HUES6 (cell line): ENCODE results near the gene ST3GAL4.

Experiments
- H3K27ac ChIP-seq: 2 replicates; pipeline ENCODE4 v1.7.0; 2013; ENCODE audit warnings: low read depth, mild to moderate bottlenecking, low read length, inconsistent platforms
- H3K27me3 ChIP-seq: 2 replicates; pipeline ENCODE4 v1.6.1; 2013; ENCODE audit warnings: low read length; ENCODE audit not compliant: control insufficient read depth, insufficient read depth
- H3K36me3 ChIP-seq: 2 replicates; pipeline ENCODE4 v1.6.1; 2013; ENCODE audit warnings: low read length; ENCODE audit not compliant: control insufficient read depth, insufficient read depth
- H3K4me1 ChIP-seq: 2 replicates; pipeline ENCODE4 v1.6.1; 2013; ENCODE audit warnings: low read length; ENCODE audit not compliant: control insufficient read depth, insufficient read depth
- H3K4me3 ChIP-seq: 2 replicates; pipeline ENCODE4 v1.5.1; 2013; ENCODE audit warnings: low read depth, low read length
- H3K9ac ChIP-seq: one replicate; pipeline ENCODE4 v1.6.1; 2013; ENCODE audit warnings: mild to moderate bottlenecking, low read length
- H3K9me3 ChIP-seq: 2 replicates; pipeline ENCODE4 v1.6.1; 2013; ENCODE audit warnings: low read depth, low read length; ENCODE audit not compliant: control insufficient read depth, insufficient read depth

ST3GAL4 gene

DNA sequence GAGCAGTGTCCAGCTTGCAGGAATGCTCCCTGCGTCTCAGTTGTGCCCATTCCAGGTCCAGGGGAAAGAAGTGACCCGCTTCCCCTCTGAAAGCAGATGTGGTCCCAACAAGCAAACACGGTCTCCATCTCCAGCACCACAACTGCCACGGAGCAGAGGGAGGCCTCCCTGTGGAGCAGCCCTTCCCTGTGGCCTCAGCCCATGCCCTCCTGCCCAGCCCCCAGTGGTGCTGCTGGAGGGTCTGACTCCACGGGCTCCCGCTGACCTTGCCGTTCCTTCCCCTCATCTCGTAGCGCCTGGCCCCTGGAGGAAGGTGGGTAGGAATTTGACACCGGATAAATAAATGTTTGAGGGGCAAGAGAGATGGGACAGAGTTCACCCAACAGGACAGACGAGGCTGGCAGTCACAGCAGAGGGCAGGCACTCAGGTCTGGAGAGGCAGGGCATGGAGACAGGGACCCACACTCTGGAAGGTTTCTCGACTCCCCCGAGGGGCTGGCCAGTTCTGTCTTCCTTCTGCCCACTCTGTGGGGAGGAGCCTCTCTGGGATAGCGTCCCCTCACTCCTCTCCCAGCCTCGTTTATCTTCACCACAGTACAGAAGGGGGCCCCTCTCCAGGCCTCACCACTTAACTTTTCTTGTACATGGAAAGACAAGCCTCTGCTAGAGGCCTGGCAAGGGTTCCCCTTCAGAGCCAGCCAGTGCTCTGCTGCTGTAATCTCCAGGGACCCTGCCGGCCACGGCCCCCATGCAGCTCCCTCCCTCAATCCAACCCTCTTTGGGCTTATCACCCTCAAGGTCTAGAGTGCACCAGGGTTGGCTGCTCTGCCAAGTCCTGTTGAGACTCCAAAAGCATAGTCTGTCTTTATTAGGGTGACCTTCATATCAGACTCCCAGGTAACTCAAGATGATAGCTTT is 7.5 kb upstream of the ST3GAL4 start:
- H3K36me3 ChIP-seq, result peaks cover 29% of the 10 kb centered on the region
- H3K9ac ChIP-seq, result no peak overlapping the region
- no peaks in the 10 kb centered on the region for H3K27me3 ChIP-seq
- H3K4me1 ChIP-seq, result peaks cover 43% of the 10 kb centered on the region
- H3K4me3 ChIP-seq, result no peak overlapping the region
- H3K27ac ChIP-seq, result no peak overlapping the region
- no peaks in the 10 kb centered on the region for H3K9me3 ChIP-seq

DNA sequence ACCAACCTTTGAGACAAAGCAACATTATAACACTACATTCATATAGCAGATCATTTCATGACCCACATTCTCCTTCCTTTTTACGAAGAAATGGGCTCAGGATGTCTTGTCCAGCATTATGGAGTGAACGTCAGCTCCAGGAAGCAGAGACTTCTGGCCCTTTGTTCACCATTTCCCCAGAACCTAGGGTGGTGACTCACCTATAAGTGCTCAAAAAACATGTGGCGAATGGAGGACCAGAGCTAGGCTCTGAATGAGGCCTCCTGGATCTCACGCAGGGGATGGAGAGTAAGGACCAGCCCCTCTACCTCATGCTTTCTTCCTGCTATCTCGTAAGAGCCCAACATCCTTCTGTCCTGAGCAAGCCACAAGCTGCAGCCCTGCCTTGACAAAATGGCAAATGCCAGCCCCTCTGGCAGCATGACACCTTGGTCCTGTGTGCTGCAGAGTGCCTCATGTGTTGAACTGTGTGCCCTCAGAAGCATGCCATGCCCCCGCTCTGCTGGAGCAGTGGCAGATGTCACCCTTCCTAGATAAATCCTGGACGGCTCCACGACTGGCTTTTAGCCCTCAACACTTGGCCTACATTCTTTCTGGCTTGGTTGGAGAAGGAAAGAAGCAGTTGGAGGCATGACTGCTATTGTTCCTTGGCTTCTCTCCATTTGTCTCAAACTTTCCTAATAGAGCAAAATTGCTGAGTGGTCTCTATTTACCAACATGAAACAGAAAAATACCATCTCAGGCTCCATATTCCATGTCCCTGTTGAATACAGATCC is 6.5 kb upstream of the ST3GAL4 start:
- no peak overlapping the region for H3K27ac ChIP-seq
- H3K9me3 ChIP-seq, result no peaks in the 10 kb centered on the region
- peaks cover 53% of the 10 kb centered on the region for H3K4me1 ChIP-seq
- H3K27me3 ChIP-seq, result no peaks in the 10 kb centered on the region
- H3K4me3 ChIP-seq, result no peak overlapping the region
- peaks cover 20% of the 10 kb centered on the region for H3K36me3 ChIP-seq
- no peak overlapping the region for H3K9ac ChIP-seq

DNA sequence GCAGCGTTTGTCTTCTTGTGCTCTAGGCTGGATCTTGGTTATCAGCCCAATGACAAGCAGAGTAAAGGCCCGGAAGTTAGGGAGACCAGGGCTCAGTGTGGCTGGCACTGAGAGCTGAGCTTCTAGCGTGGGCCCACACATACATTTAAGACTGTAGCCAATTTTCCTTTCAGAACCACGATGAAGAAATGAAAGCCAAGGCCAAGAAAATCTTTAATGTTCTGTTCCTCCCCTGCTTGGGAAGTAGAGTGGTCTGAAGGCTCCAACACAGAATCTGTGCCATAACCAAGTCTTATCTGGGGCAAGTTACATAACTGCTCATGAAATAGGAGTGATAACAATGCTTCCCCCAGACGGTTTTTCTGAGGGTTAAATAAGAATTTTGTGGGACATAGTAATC is 4.7 kb upstream of the ST3GAL4 start:
- Histone ChIP-seq H3K27ac (no peak overlapping the region), H3K4me3 (no peak overlapping the region)

DNA sequence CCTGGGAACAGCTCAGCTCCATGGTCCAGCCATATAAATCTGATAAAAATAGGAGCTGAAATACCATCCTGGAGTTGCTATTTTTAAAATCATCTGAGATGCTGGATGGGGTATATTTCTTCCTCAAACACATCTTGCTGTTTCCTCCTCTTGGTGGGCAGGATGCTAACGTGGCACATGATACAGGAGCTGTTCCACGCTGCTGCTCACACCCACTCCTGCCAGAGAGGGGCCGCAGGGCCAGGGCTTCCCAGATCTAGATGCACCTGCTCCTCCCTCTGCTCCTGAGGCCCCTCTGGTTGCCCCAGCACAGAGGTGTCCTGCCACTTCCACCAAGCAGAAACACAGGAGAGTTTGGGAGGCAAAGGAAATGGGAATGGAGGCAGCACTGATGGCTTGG is 3.3 kb upstream of the ST3GAL4 start:
- Histone ChIP-seq H3K27ac (no peak overlapping the region), H3K4me3 (no peak overlapping the region), H3K9ac (no peak overlapping the region), H3K36me3 (peaks cover 9% of the 10 kb centered on the region), H3K4me1 (peaks cover 45% of the 10 kb centered on the region), H3K9me3 (no peaks in the 10 kb centered on the region), H3K27me3 (no peaks in the 10 kb centered on the region)

More for the DNA sequence above, 4.7 kb upstream of the ST3GAL4 start:
- H3K9ac ChIP-seq, result no peak overlapping the region
- peaks cover 44% of the 10 kb centered on the region for H3K4me1 ChIP-seq
- no peaks in the 10 kb centered on the region for H3K27me3 ChIP-seq
- H3K9me3 ChIP-seq, result no peaks in the 10 kb centered on the region
- peaks cover 9% of the 10 kb centered on the region for H3K36me3 ChIP-seq

DNA sequence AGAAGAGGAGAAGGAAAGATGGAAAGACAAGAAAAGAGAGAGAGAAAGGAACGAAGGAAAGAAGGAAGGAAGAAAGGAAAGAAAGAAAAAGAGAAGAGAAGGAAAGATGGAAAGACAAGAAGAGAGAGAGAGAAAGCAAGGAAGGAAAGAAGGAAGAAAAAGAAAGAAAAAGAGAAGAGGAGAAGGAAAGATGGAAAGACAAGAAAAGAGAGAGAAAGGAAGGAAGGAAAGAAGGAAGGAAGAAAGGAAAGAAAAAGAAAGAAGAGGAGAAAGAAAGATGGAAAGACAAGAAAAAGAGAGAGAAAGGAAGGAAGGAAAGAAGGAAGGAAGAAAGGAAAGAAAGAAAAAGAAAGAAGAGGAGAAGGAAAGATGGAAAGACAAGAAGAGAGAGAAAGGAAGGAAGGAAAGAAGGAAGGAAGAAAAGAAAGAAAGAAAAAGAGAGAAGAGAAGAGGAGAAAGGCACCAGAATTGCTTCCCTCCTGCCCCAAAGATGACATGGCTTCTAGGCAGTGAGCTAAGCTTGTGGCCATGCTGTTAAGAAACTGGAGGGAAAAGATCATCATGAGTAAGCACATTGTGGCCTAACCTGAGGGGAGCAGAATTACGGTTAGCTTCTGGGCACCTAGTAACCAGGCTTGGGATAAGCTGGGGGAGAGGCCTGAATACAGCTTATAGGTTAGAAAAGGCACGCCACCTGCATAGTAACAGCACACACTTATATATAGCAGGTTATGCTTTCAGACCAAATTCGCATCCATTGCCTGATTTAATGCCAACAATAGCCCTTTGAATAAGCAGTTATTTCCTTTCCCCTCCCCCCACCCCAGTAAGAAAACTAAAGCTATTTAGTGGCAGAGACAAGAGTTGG is 2.3 kb upstream of the ST3GAL4 start:
- H3K27me3 ChIP-seq, result no peaks in the 10 kb centered on the region
- no peak overlapping the region for H3K9ac ChIP-seq
- no peaks in the 10 kb centered on the region for H3K9me3 ChIP-seq
- no peak overlapping the region for H3K4me3 ChIP-seq
- peaks cover 46% of the 10 kb centered on the region for H3K4me1 ChIP-seq
- H3K27ac ChIP-seq, result no peak overlapping the region
- H3K36me3 ChIP-seq, result peaks cover 3% of the 10 kb centered on the region; the same call in 1 of the 2 replicates

DNA sequence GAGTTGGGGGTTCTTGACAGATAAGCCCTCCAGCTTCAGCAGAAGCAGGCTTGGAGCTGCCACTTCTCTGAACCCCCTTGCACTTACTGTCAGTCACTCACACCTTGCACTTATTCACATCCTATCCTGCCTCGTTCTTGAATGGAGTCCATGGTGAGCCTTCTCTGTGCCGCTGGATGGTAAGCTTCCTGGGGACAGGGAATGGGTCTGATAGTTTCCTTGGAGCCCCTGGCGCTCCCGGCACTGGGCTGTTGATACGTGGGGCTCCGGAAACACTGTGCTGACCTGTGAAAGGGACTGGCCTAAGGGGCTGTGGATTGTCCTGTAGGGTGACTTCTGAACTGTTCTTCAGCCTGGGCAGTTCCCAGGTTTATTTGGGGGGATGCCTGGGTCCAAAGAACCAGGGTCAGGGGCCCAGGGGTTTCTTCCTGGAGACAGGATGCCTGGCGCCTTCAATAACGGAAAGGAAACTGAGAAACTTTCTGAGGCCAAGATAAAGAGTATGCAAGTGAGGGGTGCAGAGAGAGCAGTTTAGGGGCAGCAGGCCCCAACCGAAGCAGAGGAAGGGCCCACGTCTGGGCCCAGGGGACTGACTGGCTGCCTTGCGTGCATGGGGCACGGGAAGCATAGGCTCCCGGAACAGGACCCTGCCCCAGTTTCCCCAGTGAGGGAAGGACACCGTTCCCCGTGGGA is 709 bp upstream of the ST3GAL4 start:
- peak overlapping the region; percentile 54 for H3K27ac ChIP-seq
- H3K36me3 ChIP-seq, result 0 out of 2 replicates have a peak, but pooled peaks cover 3% of the 10 kb centered on the region
- H3K9me3 ChIP-seq, result no peaks in the 10 kb centered on the region
- H3K27me3 ChIP-seq, result no peaks in the 10 kb centered on the region
- H3K4me3 ChIP-seq, result peak overlapping the region; percentile 97
- H3K4me1 ChIP-seq, result peaks cover 47% of the 10 kb centered on the region
- H3K9ac ChIP-seq, result peak overlapping the region; percentile 90

DNA sequence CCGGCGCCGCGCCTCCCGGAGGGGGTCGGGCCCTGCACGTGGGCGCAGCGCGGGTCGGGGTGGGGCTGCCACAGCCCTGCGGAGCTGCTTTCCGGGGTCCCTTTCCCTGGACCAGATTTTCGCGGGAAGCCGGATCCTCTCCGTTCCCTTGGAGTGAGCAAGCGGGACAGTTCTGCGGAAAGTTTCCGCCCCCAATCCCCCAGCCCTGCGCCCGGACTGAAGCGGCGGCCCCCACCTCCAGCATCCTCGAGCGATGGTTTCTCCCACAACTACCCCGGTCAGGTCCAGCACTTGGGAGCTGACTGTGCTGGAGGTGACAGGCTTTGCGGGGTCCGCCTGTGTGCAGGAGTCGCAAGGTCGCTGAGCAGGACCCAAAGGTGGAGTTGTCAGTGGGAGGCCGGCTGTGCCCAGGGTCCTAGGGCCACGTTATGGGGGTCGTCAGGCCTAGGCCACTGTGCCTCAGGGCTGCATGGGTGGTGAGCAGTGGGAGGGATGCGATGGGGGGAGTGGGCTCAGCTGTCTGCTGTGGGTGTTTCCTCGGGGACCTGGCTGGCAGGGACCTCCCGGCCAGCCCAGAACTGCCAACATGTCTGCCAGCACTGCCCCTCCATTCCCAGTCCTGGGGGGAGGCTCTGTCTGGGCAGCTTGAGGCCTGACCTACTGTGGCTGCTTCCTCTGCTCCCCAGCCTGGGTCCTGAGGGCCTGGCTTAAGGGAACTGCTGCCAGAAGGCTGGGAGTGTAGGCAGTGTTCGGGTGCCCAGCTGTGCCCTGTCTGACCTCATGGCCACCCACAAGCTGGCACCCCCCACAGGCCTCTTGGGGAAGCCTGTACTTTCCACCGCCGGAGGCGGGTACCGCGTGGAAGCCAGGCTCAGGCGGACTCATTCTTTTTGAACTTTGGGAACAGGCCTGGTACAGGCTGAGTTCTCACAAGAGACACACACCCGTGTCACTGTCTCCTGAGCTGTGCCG is 726 bp downstream of the ST3GAL4 start:
- Histone ChIP-seq H3K4me3 (peak overlapping the region; percentile 97), H3K36me3 (0 out of 2 replicates have a peak, but pooled peaks cover 3% of the 10 kb centered on the region), H3K27ac (no peak overlapping the region), H3K27me3 (no peaks in the 10 kb centered on the region), H3K9me3 (no peaks in the 10 kb centered on the region), H3K9ac (peak overlapping the region; percentile 62), H3K4me1 (peaks cover 51% of the 10 kb centered on the region)

DNA sequence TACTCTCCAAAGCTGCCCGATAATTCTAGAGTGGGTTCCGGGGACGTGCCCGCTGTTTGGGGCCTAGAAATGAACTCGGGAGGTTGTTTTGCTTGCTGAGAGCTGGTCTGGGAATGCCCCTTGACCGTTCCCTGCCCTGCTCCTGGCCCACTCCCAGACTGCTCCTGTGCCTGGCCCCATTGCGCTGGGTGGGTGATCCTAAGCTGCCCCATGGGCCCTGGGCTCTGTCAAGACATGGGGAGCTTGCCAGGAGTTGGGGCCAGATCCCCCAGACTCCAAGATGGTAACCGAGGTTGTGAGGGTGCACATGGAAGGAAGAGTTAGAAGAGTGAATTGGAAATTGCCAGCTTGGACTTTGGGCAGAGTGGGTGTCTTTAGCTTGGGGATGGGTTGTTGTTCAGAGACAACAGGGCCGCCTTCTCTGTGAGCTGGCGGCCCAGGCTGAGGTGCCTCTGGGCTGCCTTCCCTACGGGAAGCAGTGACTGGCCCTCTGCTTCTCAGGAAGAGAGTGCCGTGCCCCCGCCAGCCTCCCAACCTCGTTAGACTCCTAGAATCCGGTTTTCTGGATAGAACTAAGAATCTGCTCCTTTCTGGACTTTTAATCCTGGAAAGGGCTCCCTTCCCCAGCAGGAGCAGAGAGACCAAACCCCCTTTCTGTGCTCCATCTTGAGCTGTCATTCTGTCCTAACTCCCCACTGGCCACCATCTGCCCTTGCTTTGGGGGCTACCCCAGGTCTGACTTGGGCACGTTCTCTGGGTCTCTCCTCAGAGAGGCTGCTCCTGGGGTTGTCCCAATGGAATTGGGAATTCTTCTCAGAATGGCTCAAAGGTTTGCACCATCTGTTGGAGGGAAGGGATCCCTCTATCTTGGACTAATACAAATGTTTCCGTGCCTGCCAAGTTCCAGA is 1.8 kb downstream of the ST3GAL4 start:
- no peak overlapping the region for H3K27ac ChIP-seq
- H3K27me3 ChIP-seq, result no peaks in the 10 kb centered on the region
- H3K4me3 ChIP-seq, result 0 out of 2 replicates have a peak overlapping the region, but pooled peaks have one; percentile 97
- H3K9ac ChIP-seq, result peak overlapping the region; percentile 62
- peaks cover 51% of the 10 kb centered on the region for H3K4me1 ChIP-seq
- H3K9me3 ChIP-seq, result no peaks in the 10 kb centered on the region
- H3K36me3 ChIP-seq, result no peaks in the 10 kb centered on the region
